ENCODE measurements around the gene JMY. TPM values are rescaled to one million over a fixed set of nuclear protein-coding genes. Genes with fewer than 3 reads are reported as not detected.
"Not testable (repeated sequence)": the region's sequence is repeated elsewhere in the genome, so short reads cannot be mapped to it uniquely, and the experiment has no call there.

JMY gene
- polyA plus RNA-seq, 2 of the 4 experiments (the other 2 are of a cell fraction), result 4.2 to 5.0 TPM

DNA sequence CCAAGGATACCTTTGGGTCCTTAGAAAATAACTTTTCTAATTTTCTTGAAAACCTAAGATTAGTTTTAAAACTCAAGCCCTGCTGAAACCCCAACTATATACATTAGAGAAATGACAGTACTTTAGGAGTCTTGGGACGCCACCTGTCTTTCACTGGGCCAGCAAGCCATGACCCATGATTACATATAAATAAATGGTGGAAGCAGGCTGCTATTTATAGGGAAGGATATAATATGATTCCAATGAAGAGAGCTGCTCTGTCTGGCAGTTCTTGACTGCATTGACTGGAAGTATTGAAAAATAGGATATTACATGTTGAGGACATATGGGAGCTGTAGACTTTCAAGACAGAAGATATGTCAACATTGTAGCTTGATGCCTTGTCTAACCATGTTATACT lies 7.3 kb downstream of the JMY start (continued):
- TF ChIP-seq, protein P1, sequence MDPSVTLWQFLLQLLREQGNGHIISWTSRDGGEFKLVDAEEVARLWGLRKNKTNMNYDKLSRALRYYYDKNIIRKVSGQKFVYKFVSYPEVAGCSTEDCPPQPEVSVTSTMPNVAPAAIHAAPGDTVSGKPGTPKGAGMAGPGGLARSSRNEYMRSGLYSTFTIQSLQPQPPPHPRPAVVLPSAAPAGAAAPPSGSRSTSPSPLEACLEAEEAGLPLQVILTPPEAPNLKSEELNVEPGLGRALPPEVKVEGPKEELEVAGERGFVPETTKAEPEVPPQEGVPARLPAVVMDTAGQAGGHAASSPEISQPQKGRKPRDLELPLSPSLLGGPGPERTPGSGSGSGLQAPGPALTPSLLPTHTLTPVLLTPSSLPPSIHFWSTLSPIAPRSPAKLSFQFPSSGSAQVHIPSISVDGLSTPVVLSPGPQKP (IDR thresholded peaks at IDR 0.05; ENCODE audit: low read depth, low read length), result no peak
- TF ChIP-seq, protein P2, sequence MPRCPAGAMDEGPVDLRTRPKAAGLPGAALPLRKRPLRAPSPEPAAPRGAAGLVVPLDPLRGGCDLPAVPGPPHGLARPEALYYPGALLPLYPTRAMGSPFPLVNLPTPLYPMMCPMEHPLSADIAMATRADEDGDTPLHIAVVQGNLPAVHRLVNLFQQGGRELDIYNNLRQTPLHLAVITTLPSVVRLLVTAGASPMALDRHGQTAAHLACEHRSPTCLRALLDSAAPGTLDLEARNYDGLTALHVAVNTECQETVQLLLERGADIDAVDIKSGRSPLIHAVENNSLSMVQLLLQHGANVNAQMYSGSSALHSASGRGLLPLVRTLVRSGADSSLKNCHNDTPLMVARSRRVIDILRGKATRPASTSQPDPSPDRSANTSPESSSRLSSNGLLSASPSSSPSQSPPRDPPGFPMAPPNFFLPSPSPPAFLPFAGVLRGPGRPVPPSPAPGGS (IDR thresholded peaks at IDR 0.05), result no peak
- TF ChIP-seq FOXS1 (CRISPR knock-in tag; IDR thresholded peaks at IDR 0.05) (no peak), HEYL (CRISPR knock-in tag; IDR thresholded peaks at IDR 0.05) (no peak), EHF (CRISPR knock-in tag; IDR thresholded peaks at IDR 0.05) (no peak), ZC3H11A (IDR thresholded peaks at IDR 0.05) (no peak), PHF8 (IDR thresholded peaks at IDR 0.05; ENCODE audit: borderline replicate concordance, low read depth) (no peak)

DNA sequence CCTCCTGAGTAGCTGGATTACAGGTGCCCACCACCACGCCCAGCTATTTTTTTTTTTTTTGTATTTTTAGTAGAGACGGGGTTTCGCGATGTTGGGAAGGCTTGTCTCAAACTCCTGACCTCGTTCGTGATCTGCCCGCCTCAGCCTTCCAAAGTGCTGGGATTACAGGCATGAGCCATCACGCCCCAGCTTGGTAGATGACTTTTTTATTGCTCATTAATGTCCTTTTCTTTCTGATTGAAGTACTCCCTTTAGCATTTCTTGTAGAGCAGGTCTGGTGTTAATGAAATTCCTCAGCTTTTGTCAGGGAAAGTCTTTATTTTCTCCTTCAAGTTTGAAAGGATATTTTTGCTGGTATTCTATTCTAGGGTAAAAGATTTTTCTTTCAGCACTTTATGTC lies 18.1 kb downstream of the JMY start:
- H3K4me2 ChIP-seq; H3K9me3 ChIP-seq; H3K4me1 ChIP-seq; FAIRE-seq; H3K27ac ChIP-seq; DNase-seq (ENCODE audit: low read depth in 1 of 2, low spot score in 1 of 2); ATAC-seq; H3K4me3 ChIP-seq; POLR2A ChIA-PET: not testable (repeated sequence)
- CTCF ChIA-PET, result interaction anchor here (1.0 to 1.1 kb wide), 2 partner anchors 16 to 210 kb away, joined by 3 read pairs; no protein-coding TSS in a partner anchor
- WGBS (ENCODE audit: missing lambda C conversion rate), result 82% methylated on average over 8 of the region's 8 CpGs

DNA sequence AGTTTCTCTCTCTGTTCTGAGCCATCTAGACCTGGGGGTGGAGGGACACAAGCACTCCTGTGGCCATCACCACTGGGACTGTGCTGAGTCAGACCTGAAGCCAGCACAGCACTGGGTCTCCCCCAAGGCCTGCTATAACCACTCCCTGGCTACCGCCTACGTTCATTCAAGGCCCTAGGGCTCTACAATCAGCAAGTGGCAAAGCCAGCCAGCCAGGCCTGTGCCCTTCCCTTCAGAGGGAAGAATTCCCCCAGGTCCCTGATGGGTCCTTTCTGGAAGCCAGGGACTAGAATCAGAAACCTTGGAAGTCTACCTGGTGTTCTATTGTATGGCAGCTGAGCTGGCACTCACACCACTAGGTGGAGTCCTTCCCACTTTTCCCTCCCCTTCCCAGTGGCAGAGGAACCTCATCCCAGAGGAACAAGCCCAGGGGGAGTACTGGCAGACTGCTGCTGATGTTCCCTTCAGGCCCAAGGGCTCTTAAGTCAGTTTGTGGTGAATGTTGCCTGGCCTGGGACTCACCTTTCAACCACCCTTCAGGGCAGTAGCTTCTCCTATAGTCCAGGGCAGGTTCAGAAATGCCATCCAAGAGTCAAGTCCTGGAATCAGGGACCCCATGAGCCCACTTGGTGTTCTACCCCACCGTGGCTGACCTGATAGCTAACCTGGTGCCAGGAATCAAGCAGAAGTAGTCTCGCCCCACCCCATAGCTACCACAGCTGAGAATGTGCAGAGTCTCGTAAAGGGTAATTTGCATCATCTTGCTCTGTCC lies 20.0 kb downstream of the JMY start:
- no peak for FAIRE-seq

DNA sequence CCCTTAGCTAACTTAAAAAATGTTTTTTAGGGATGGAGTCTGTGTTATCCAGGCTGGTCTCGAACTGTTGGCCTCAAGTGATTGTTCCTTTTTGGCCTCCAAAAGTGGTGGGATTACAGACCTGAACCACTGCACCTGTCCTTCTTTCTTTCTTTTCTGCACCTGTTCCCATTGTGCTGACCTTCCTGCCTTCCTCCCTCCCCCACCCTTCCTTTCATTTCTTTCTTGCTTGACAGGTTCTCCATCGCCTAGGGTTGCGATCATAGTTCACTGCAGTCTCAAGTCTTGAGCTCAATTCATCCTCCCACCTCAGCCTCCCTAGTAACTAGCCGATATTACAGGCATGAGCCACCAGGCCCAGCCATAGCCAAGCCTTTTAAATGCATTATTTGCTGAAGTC lies 20.6 kb downstream of the JMY start:
- ATAC-seq (no peak), DNase-seq (ENCODE audit: low read depth in 1 of 2, low spot score in 1 of 2) (no peak), FAIRE-seq (no peak)
- no peak overlapping the region for H3K4me2 ChIP-seq
- WGBS (ENCODE audit: missing lambda C conversion rate), result 72% methylated on average over 4 of the region's 4 CpGs
- POLR2A ChIA-PET, result no interaction called here
- H3K9me3 ChIP-seq, result no peaks in the 10 kb centered on the region
- H3K4me1 ChIP-seq, result no peaks in the 10 kb centered on the region
- H3K27ac ChIP-seq, result no peak overlapping the region
- TF ChIP-seq NPAS2 (CRISPR knock-in tag; IDR thresholded peaks at IDR 0.05; ENCODE audit: borderline replicate concordance) (no peak), CEBPB (IDR thresholded peaks at IDR 0.05) (no peak), KDM5A (IDR thresholded peaks at IDR 0.05) (no peak), JUN (IDR thresholded peaks at IDR 0.05) (no peak), EHF (CRISPR knock-in tag; IDR thresholded peaks at IDR 0.05) (no peak), FOSB (CRISPR knock-in tag; IDR thresholded peaks at IDR 0.05) (no peak)
- TF ChIP-seq, protein P3, sequence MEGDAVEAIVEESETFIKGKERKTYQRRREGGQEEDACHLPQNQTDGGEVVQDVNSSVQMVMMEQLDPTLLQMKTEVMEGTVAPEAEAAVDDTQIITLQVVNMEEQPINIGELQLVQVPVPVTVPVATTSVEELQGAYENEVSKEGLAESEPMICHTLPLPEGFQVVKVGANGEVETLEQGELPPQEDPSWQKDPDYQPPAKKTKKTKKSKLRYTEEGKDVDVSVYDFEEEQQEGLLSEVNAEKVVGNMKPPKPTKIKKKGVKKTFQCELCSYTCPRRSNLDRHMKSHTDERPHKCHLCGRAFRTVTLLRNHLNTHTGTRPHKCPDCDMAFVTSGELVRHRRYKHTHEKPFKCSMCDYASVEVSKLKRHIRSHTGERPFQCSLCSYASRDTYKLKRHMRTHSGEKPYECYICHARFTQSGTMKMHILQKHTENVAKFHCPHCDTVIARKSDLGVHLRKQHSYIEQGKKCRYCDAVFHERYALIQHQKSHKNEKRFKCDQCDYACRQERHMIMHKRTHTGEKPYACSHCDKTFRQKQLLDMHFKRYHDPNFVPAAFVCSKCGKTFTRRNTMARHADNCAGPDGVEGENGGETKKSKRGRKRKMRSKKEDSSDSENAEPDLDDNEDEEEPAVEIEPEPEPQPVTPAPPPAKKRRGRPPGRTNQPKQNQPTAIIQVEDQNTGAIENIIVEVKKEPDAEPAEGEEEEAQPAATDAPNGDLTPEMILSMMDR (IDR thresholded peaks at IDR 0.05), result no peak
- TF ChIP-seq, protein P4, sequence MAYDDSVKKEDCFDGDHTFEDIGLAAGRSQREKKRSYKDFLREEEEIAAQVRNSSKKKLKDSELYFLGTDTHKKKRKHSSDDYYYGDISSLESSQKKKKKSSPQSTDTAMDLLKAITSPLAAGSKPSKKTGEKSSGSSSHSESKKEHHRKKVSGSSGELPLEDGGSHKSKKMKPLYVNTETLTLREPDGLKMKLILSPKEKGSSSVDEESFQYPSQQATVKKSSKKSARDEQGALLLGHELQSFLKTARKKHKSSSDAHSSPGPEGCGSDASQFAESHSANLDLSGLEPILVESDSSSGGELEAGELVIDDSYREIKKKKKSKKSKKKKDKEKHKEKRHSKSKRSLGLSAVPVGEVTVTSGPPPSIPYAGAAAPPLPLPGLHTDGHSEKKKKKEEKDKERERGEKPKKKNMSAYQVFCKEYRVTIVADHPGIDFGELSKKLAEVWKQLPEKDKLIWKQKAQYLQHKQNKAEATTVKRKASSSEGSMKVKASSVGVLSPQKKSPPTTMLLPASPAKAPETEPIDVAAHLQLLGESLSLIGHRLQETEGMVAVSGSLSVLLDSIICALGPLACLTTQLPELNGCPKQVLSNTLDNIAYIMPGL (CRISPR knock-in tag; IDR thresholded peaks at IDR 0.05; ENCODE audit: borderline replicate concordance), result no peak
- CTCF ChIA-PET, result interaction anchor here (0.6 to 1.9 kb wide), 12 partner anchors 12 to 236 kb away, joined by 3 to 6 read pairs (median 4); partner anchors contain the start of gene JMY
- H3K4me3 ChIP-seq, result no peak overlapping the region

More for the DNA sequence above, 20.0 kb downstream of the JMY start:
- Histone ChIP-seq H3K4me3 (no peak overlapping the region), H3K27ac (no peak overlapping the region), H3K4me2 (no peak overlapping the region), H3K4me1 (no peaks in the 10 kb centered on the region), H3K9me3 (no peaks in the 10 kb centered on the region)
- CTCF ChIA-PET, result interaction anchor here (0.6 to 1.9 kb wide), 12 partner anchors 13 to 231 kb away, joined by 3 to 6 read pairs (median 4); partner anchors contain the start of gene JMY
- peak; percentile 52 to 57 for DNase-seq (ENCODE audit: low read depth in 1 of 2, low spot score in 1 of 2)
- 71% methylated on average over 5 of the region's 5 CpGs for WGBS (ENCODE audit: missing lambda C conversion rate)
- TF ChIP-seq HDAC2 (IDR thresholded peaks at IDR 0.05), result no peak
- TF ChIP-seq, protein P3 (IDR thresholded peaks at IDR 0.05), result peak; percentile 70
- peak; percentile 53 to 71 for TF ChIP-seq RAD21 (conservative IDR thresholded peaks at IDR 0.05 in 1 of 2, IDR thresholded peaks at IDR 0.05 in 1 of 2)
- TF ChIP-seq SMC3 (IDR thresholded peaks at IDR 0.05), result peak; percentile 68
- POLR2A ChIA-PET, result no interaction called here
- ATAC-seq, result peak; percentile 94 to 99

Data from A549 (cell line).